IPS-18a (cell line): ENCODE results near the gene TMEM47.

Source experiments
- H3K27ac ChIP-seq: one replicate; pipeline ENCODE4 v1.5.1; 2013; ENCODE audit warnings: low read length
- H3K27me3 ChIP-seq: one replicate; pipeline ENCODE4 v1.6.1; 2013; ENCODE audit warnings: mild to moderate bottlenecking, low read length; ENCODE audit not compliant: control insufficient read depth, insufficient read depth
- H3K36me3 ChIP-seq: one replicate; pipeline ENCODE4 v1.6.1; 2013; ENCODE audit warnings: low read depth, low read length; ENCODE audit not compliant: control insufficient read depth
- H3K4me1 ChIP-seq: one replicate; pipeline ENCODE4 v1.6.1; 2013; ENCODE audit warnings: low read depth, low read length; ENCODE audit not compliant: control insufficient read depth
- H3K4me3 ChIP-seq: one replicate; pipeline ENCODE4 v1.5.1; 2013; ENCODE audit warnings: low read length
- H3K9ac ChIP-seq: one replicate; pipeline ENCODE4 v1.6.1; 2013; ENCODE audit warnings: mild to moderate bottlenecking, low read length, moderate library complexity
- H3K9me3 ChIP-seq: one replicate; pipeline ENCODE4 v1.6.1; 2013; ENCODE audit warnings: low read depth, low read length; ENCODE audit not compliant: control insufficient read depth

Gene TMEM47

GRCh38 chrX:34634349-34634748 is 22.7 kb downstream of the TMEM47 start:
- Histone ChIP-seq H3K4me1 (no peaks in the 10 kb centered on the region), H3K4me3 (no peak overlapping the region), H3K27ac (no peak overlapping the region), H3K9ac (no peak overlapping the region), H3K36me3 (no peaks in the 10 kb centered on the region), H3K9me3 (peaks cover 6% of the 10 kb centered on the region), H3K27me3 (no peaks in the 10 kb centered on the region)

- no peak overlapping the region for H3K4me3 ChIP-seq
- H3K27me3 ChIP-seq, result no peaks in the 10 kb centered on the region
- H3K36me3 ChIP-seq, result no peaks in the 10 kb centered on the region
- H3K4me1 ChIP-seq, result no peaks in the 10 kb centered on the region
- H3K27ac ChIP-seq, result no peak overlapping the region
- H3K9me3 ChIP-seq, result peaks cover 6% of the 10 kb centered on the region
- H3K9ac ChIP-seq, result no peak overlapping the region
These were observed 24.7 kb downstream of the TMEM47 start for GRCh38 chrX:34632384-34632783.

GRCh38 chrX:34631479-34632220 is 25.4 kb downstream of the TMEM47 start:
- H3K27me3 ChIP-seq, result no peaks in the 10 kb centered on the region
- H3K9me3 ChIP-seq, result peaks cover 6% of the 10 kb centered on the region
- H3K27ac ChIP-seq, result no peak overlapping the region
- H3K4me3 ChIP-seq, result no peak overlapping the region
- H3K36me3 ChIP-seq, result no peaks in the 10 kb centered on the region
- H3K4me1 ChIP-seq, result no peaks in the 10 kb centered on the region
- no peak overlapping the region for H3K9ac ChIP-seq

GRCh38 chrX:34629572-34629971 is 27.5 kb downstream of the TMEM47 start:
- no peaks in the 10 kb centered on the region for H3K36me3 ChIP-seq
- H3K27ac ChIP-seq, result no peak overlapping the region
- H3K9me3 ChIP-seq, result peaks cover 6% of the 10 kb centered on the region
- H3K9ac ChIP-seq, result no peak overlapping the region
- H3K27me3 ChIP-seq, result no peaks in the 10 kb centered on the region
- H3K4me1 ChIP-seq, result no peaks in the 10 kb centered on the region
- no peak overlapping the region for H3K4me3 ChIP-seq

GRCh38 chrX:34624416-34624815 is 32.7 kb downstream of the TMEM47 start:
- no peak overlapping the region for H3K27ac ChIP-seq
- H3K4me3 ChIP-seq, result no peak overlapping the region
- no peaks in the 10 kb centered on the region for H3K36me3 ChIP-seq
- H3K9ac ChIP-seq, result no peak overlapping the region
- H3K27me3 ChIP-seq, result no peaks in the 10 kb centered on the region
- no peaks in the 10 kb centered on the region for H3K4me1 ChIP-seq
- peaks cover 11% of the 10 kb centered on the region for H3K9me3 ChIP-seq

GRCh38 chrX:34619920-34620319 is 37.2 kb downstream of the TMEM47 start:
- Histone ChIP-seq H3K27ac (no peak overlapping the region), H3K9me3 (peaks cover 31% of the 10 kb centered on the region), H3K4me3 (no peak overlapping the region), H3K9ac (no peak overlapping the region), H3K36me3 (no peaks in the 10 kb centered on the region), H3K4me1 (no peaks in the 10 kb centered on the region), H3K27me3 (no peaks in the 10 kb centered on the region)

GRCh38 chrX:34612036-34612435 is 45.0 kb downstream of the TMEM47 start:
- no peaks in the 10 kb centered on the region for H3K4me1 ChIP-seq
- H3K27me3 ChIP-seq, result no peaks in the 10 kb centered on the region
- no peak overlapping the region for H3K27ac ChIP-seq
- H3K4me3 ChIP-seq, result no peak overlapping the region
- no peak overlapping the region for H3K9ac ChIP-seq
- H3K9me3 ChIP-seq, result peaks cover 39% of the 10 kb centered on the region
- H3K36me3 ChIP-seq, result no peaks in the 10 kb centered on the region

GRCh38 chrX:34598362-34598761 is 58.7 kb downstream of the TMEM47 start:
- Histone ChIP-seq H3K27ac (no peak overlapping the region), H3K9me3 (peaks cover 3% of the 10 kb centered on the region), H3K9ac (no peak overlapping the region), H3K4me3 (no peak overlapping the region), H3K27me3 (no peaks in the 10 kb centered on the region), H3K36me3 (no peaks in the 10 kb centered on the region), H3K4me1 (peaks cover 2% of the 10 kb centered on the region)

- no peaks in the 10 kb centered on the region for H3K27me3 ChIP-seq
- H3K9me3 ChIP-seq, result peaks cover 4% of the 10 kb centered on the region
- H3K4me3 ChIP-seq, result no peak overlapping the region
- no peaks in the 10 kb centered on the region for H3K36me3 ChIP-seq
- H3K27ac ChIP-seq, result no peak overlapping the region
- no peaks in the 10 kb centered on the region for H3K4me1 ChIP-seq
- no peak overlapping the region for H3K9ac ChIP-seq
These were observed 70.1 kb downstream of the TMEM47 start for GRCh38 chrX:34586936-34587335.

GRCh38 chrX:34586346-34586911 is 70.7 kb downstream of the TMEM47 start:
- Histone ChIP-seq H3K36me3 (no peaks in the 10 kb centered on the region), H3K9me3 (peaks cover 7% of the 10 kb centered on the region), H3K9ac (no peak overlapping the region), H3K27me3 (no peaks in the 10 kb centered on the region), H3K4me1 (no peaks in the 10 kb centered on the region), H3K27ac (no peak overlapping the region), H3K4me3 (no peak overlapping the region)

- peaks cover 7% of the 10 kb centered on the region for H3K9me3 ChIP-seq
- H3K27me3 ChIP-seq, result no peaks in the 10 kb centered on the region
- no peak overlapping the region for H3K9ac ChIP-seq
- no peak overlapping the region for H3K27ac ChIP-seq
- H3K36me3 ChIP-seq, result no peaks in the 10 kb centered on the region
- H3K4me1 ChIP-seq, result no peaks in the 10 kb centered on the region
- H3K4me3 ChIP-seq, result no peak overlapping the region
These were observed 71.5 kb downstream of the TMEM47 start for GRCh38 chrX:34585561-34585960.

- Histone ChIP-seq H3K36me3 (no peaks in the 10 kb centered on the region), H3K27me3 (no peaks in the 10 kb centered on the region), H3K27ac (no peak overlapping the region), H3K4me3 (no peak overlapping the region), H3K9me3 (peaks cover 7% of the 10 kb centered on the region), H3K9ac (no peak overlapping the region), H3K4me1 (no peaks in the 10 kb centered on the region)
These were observed 72.3 kb downstream of the TMEM47 start for GRCh38 chrX:34584781-34585180.
